ENCODE data around the gene CRYM.

The CRYM gene

GRCh38 chr16:21244518-21245215 lies 33.4 kb downstream of the CRYM start:
- Histone ChIP-seq H3K4me3 (ENCODE audit: insufficient read depth, low read length, poor library complexity, severe bottlenecking) (no peak overlapping the region), H2AFZ (ENCODE audit: low read depth, low read length, severe bottlenecking) (no peak overlapping the region), H3K27ac (ENCODE audit: low read depth, low read length) (no peak overlapping the region), H3K9me2 (replicated peaks; ENCODE audit: insufficient read depth, low read length) (no peaks in the 10 kb centered on the region), H3K36me3 (ENCODE audit: low read length) (no peaks in the 10 kb centered on the region), H3K79me2 (ENCODE audit: insufficient read depth, low read length) (no peaks in the 10 kb centered on the region), H3K9ac (ENCODE audit: low read length) (no peak overlapping the region), H3K9me3 (ENCODE audit: insufficient read depth, low read length) (no peaks in the 10 kb centered on the region), H3F3A (ENCODE audit: insufficient read depth) (no peaks in the 10 kb centered on the region), H4K20me1 (ENCODE audit: low read depth, low read length) (no peaks in the 10 kb centered on the region), H3K27me3 (ENCODE audit: low read length) (no peaks in the 10 kb centered on the region), H3K4me2 (ENCODE audit: low read depth, low read length, poor library complexity, severe bottlenecking) (no peak overlapping the region)
- TF ChIP-seq EZH2phosphoT487 (conservative IDR thresholded peaks at IDR 0.05; ENCODE audit: low read length) (no peak), CTCF (IDR thresholded peaks at IDR 0.05; ENCODE audit: insufficient read depth, low read length, poor library complexity, severe bottlenecking) (no peak)

- no peak overlapping the region for H3K27ac ChIP-seq (ENCODE audit: low read depth, low read length)
- H3K4me2 ChIP-seq (ENCODE audit: low read depth, low read length, poor library complexity, severe bottlenecking): no peak overlapping the region
- H3K79me2 ChIP-seq (ENCODE audit: insufficient read depth, low read length): no peaks in the 10 kb centered on the region
- no peaks in the 10 kb centered on the region for H4K20me1 ChIP-seq (ENCODE audit: low read depth, low read length)
- H3K27me3 ChIP-seq (ENCODE audit: low read length): no peaks in the 10 kb centered on the region
- H3K36me3 ChIP-seq (ENCODE audit: low read length): no peaks in the 10 kb centered on the region
- no peaks in the 10 kb centered on the region for H3F3A ChIP-seq (ENCODE audit: insufficient read depth)
- H3K9ac ChIP-seq (ENCODE audit: low read length): no peak overlapping the region
- no peaks in the 10 kb centered on the region for H3K9me3 ChIP-seq (ENCODE audit: insufficient read depth, low read length)
- TF ChIP-seq CTCF (IDR thresholded peaks at IDR 0.05; ENCODE audit: insufficient read depth, low read length, poor library complexity, severe bottlenecking) (no peak), EZH2phosphoT487 (conservative IDR thresholded peaks at IDR 0.05; ENCODE audit: low read length) (no peak)
- H2AFZ ChIP-seq (ENCODE audit: low read depth, low read length, severe bottlenecking): no peak overlapping the region
- no peaks in the 10 kb centered on the region for H3K9me2 ChIP-seq (replicated peaks; ENCODE audit: insufficient read depth, low read length)
- H3K4me3 ChIP-seq (ENCODE audit: insufficient read depth, low read length, poor library complexity, severe bottlenecking): no peak overlapping the region
Observed at GRCh38 chr16:21242756-21243155, 35.3 kb downstream of the CRYM start.

- Histone ChIP-seq H3K27ac (ENCODE audit: low read depth, low read length) (no peak overlapping the region), H3K36me3 (ENCODE audit: low read length) (no peaks in the 10 kb centered on the region), H3F3A (ENCODE audit: insufficient read depth) (no peaks in the 10 kb centered on the region), H3K9me2 (replicated peaks; ENCODE audit: insufficient read depth, low read length) (no peaks in the 10 kb centered on the region), H3K4me3 (ENCODE audit: insufficient read depth, low read length, poor library complexity, severe bottlenecking) (no peak overlapping the region), H2AFZ (ENCODE audit: low read depth, low read length, severe bottlenecking) (no peak overlapping the region), H3K79me2 (ENCODE audit: insufficient read depth, low read length) (no peaks in the 10 kb centered on the region), H4K20me1 (ENCODE audit: low read depth, low read length) (no peaks in the 10 kb centered on the region), H3K27me3 (ENCODE audit: low read length) (no peaks in the 10 kb centered on the region), H3K9me3 (ENCODE audit: insufficient read depth, low read length) (no peaks in the 10 kb centered on the region), H3K4me2 (ENCODE audit: low read depth, low read length, poor library complexity, severe bottlenecking) (no peak overlapping the region), H3K9ac (ENCODE audit: low read length) (no peak overlapping the region)
- TF ChIP-seq CTCF (IDR thresholded peaks at IDR 0.05; ENCODE audit: insufficient read depth, low read length, poor library complexity, severe bottlenecking): no peak
- TF ChIP-seq EZH2phosphoT487 (conservative IDR thresholded peaks at IDR 0.05; ENCODE audit: low read length): no peak
Observed at GRCh38 chr16:21239646-21240045, 38.4 kb downstream of the CRYM start.
